HG03520 (cell line): ENCODE data around the gene PSORS1C2.
A peak's percentile ranks its signal among the peaks of the same experiment; 100 is the strongest.
"Not testable (repeated sequence)": the region's sequence is repeated elsewhere in the genome, so short reads cannot be mapped to it uniquely, and the experiment has no call there.

Experiments
- ATAC-seq: cut with Tn5 transposase; IDR thresholded peaks from one replicate; pipeline ENCODE4 v1.9.1; 2021; ENCODE audit warnings: mild to moderate bottlenecking, moderate library complexity; ENCODE audit not compliant: unreplicated experiment

The PSORS1C2 gene

GRCh38 chr6:31138982-31139381 lies at the start of gene PSORS1C2:
Gene PSORS1C2, minus strand, starts transcription at chr6:31139066. Its CDS starts 40 bp downstream, at chr6:31139026.
- ATAC-seq: no peak

DNA sequence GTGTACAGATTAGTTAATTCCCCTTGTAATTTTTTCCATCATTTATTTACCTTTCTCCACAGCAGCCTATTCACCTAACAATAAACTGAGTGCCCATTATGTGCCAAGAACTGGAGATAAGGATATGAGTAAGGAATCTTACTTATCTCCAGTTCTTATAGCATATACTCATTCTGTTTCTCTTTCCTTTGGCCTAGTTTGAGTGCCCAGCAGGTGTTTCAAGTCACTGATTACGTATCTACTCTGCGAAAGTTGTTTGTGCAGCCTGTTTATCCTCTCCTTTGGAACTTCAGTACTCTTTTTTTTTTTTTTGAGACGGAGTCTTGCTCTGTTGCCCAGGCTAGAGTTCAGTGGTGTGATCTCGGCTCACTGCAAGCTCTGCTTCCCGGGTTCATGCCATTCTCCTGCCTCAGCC lies 48.9 kb upstream of the PSORS1C2 start:
- no peak for ATAC-seq

DNA sequence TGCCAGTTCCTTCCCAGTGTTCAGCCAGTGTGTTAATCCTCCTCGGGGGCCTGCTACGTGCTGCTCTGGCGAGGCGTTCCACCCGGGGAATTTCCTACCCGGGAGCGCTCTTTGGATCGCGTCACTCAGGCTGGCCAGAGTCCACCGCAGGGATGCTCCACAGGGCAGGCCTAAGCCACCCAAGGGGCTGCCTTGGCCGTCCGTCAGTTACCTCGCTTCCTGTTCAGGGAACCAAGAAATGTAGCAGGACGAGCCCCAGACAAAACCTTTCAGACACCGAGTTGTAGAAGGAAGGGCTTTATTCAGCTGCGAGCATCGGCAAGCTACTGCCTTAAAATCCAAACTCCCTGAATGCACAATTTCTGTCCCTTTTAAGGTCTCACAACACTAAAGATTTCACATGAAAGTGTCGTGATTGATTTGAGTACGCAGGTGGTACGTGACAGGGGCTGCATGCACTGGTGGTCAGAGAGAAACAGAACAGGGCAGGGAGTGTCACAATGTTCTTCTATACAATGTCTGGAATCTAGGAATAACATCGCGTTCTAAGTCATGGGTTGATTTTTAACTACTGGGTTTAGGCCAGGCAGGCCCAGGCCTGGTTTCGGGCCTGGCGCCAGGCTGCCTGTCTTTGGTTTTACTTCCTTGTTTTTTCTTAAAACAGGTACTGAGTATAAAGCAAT lies 47.3 kb upstream of the PSORS1C2 start:
- no peak for ATAC-seq

DNA sequence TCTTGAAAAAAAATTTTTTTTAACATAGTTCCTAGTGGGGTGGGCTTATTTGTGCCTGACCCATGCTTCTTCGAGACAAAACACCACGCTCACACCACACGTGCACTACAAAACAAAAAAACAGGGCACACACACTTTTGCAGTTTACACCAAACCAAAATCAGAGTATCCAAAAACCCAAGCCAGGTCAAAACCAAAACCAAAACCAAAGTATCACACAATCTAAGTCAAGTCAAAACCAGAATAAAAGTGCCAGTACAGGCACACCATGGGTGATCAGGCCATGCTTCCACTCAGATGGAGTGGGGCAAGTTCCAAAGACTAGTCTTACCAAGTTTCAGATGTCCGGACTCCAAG lies 46.8 kb upstream of the PSORS1C2 start:
- ATAC-seq: not testable (repeated sequence)

- not testable (repeated sequence) for ATAC-seq
Measured at GRCh38 chr6:31183859-31184258, 45.0 kb upstream of the PSORS1C2 start.

GRCh38 chr6:31183287-31183686 lies 44.4 kb upstream of the PSORS1C2 start:
- ATAC-seq: not testable (repeated sequence)

GRCh38 chr6:31180500-31180899 lies 41.6 kb upstream of the PSORS1C2 start:
- peak; percentile 88 for ATAC-seq

- ATAC-seq: no peak
Measured at GRCh38 chr6:31179896-31180295, 41.0 kb upstream of the PSORS1C2 start.

GRCh38 chr6:31179042-31179386 lies 40.1 kb upstream of the PSORS1C2 start:
- ATAC-seq: no peak

- no peak for ATAC-seq
Measured at GRCh38 chr6:31178143-31179041, 39.5 kb upstream of the PSORS1C2 start.

- no peak for ATAC-seq
Measured at GRCh38 chr6:31175971-31176370, 37.1 kb upstream of the PSORS1C2 start.

- ATAC-seq: no peak
Measured at GRCh38 chr6:31174378-31174777, 35.5 kb upstream of the PSORS1C2 start.

- ATAC-seq: no peak
Measured at GRCh38 chr6:31173406-31173805, 34.5 kb upstream of the PSORS1C2 start.

DNA sequence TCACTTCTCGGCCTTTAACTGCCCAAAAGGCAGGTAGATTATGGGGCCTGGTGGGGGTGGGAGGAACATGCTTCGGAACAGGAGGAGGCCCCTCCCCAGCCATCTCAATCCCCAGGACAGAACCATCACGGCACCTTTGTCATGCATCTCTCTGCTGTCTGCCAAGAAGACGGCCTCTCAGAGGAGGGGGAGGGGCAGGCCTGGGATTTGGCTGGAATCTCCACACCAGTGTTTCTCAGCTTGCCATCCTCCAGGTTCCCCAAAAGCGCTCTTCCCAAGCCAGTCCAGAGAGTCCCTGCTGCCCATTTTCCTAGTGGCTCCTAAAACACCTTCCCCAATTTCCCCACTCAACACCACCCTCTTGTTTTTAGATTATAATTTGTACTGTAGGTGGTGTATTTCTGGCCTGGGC lies 34.1 kb upstream of the PSORS1C2 start:
- no peak for ATAC-seq

GRCh38 chr6:31171931-31172905 lies 33.4 kb upstream of the PSORS1C2 start:
- no peak for ATAC-seq

GRCh38 chr6:31170987-31171671 lies 32.3 kb upstream of the PSORS1C2 start:
- no peak for ATAC-seq

DNA sequence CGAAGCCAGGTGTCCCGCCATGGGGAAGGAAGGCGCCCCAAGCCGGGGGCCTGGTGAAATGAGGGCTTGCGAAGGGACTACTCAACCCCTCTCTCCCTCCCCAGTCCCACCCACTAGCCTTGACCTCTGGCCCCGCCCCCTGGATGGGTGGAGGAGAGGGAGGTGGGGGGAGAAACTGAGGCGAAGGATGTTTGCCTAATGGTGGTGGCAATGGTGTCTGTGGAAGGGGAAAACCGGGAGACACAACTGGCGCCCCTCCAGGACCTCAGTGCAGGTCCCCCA lies 31.7 kb upstream of the PSORS1C2 start, which contains the start of gene POU5F1:
POU5F1 (minus strand) TSS at position 83 of the 282 bp plus-strand sequence; CDS start at position 21, 62 bp downstream.
- ATAC-seq: no peak

DNA sequence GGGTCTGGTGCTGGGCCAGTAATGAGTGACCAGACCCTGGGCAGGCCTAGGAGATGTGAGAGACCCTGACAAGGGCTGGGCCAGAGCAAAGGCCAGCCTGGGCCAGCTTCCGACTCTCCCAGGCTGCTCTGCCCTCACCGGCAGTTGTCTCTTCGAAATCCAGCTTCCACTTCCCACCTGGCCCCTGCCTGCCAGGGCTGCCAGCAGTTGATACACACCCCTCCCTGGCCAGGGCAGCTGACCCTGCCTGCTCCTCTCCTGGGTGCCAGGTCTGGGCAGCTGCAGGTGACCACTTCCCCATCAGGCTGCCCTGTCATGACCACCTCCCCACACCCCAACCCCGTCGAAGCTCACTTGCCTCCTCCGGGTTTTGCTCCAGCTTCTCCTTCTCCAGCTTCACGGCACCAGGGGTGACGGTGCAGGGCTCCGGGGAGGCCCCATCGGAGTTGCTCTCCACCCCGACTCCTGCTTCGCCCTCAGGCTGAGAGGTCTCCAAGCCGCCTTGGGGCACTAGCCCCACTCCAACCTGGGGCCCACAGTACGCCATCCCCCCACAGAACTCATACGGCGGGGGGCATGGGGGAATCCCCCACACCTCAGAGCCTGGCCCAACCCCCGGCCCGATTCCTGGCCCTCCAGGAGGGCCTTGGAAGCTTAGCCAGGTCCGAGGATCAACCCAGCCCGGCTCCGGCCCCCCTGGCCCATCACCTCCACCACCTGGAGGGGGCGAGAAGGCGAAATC lies 31.2 kb upstream of the PSORS1C2 start:
- ATAC-seq: not testable (repeated sequence)

- no peak for ATAC-seq
Measured at GRCh38 chr6:31169123-31169857, 30.4 kb upstream of the PSORS1C2 start.
